GM23248 (cell line): ENCODE results near the gene CDH4. TPM values are rescaled to one million over a fixed set of nuclear protein-coding genes. Genes with fewer than 3 reads are reported as not detected.

ENCODE experiments used
- DNase-seq: peaks from one replicate; pipeline ENCODE4 v3.0.0-alpha.2; 2015
- H2AFZ ChIP-seq: fragments of 200-600 bp; sonication (generic); 2 replicates; pipeline ENCODE4 v1.6.1; 2016; ENCODE audit warnings: antibody characterized with exemption
- H3F3A ChIP-seq: fragments of 200-600 bp; sonication (generic); 2 replicates; pipeline ENCODE4 v1.6.1; 2016; ENCODE audit warnings: mild to moderate bottlenecking, antibody characterized with exemption, mixed run types; ENCODE audit not compliant: insufficient read depth
- H3K27ac ChIP-seq: fragments of 200-600 bp; sonication (generic); 2 replicates; pipeline ENCODE4 v1.5.1; 2016; ENCODE audit warnings: mild to moderate bottlenecking
- H3K27me3 ChIP-seq: fragments of 200-600 bp; sonication (generic); replicated peaks from 2 replicates; pipeline ENCODE4 v1.6.1; 2016; ENCODE audit warnings: mild to moderate bottlenecking; ENCODE audit not compliant: insufficient read depth
- H3K36me3 ChIP-seq: fragments of 200-600 bp; sonication (generic); 2 replicates; pipeline ENCODE4 v1.6.1; 2016; ENCODE audit warnings: low read depth, mild to moderate bottlenecking
- H3K4me1 ChIP-seq: fragments of 200-600 bp; sonication (generic); 2 replicates; pipeline ENCODE4 v1.6.1; 2016; ENCODE audit warnings: mild to moderate bottlenecking; ENCODE audit not compliant: insufficient read depth
- H3K4me2 ChIP-seq: fragments of 200-600 bp; sonication (generic); one replicate; pipeline ENCODE4 v1.6.1; 2016; ENCODE audit warnings: mild to moderate bottlenecking; ENCODE audit not compliant: unreplicated experiment
- H3K4me3 ChIP-seq: fragments of 200-600 bp; sonication (generic); 2 replicates; pipeline ENCODE4 v1.5.1; 2016; ENCODE audit warnings: mild to moderate bottlenecking
- H3K79me2 ChIP-seq: fragments of 200-600 bp; sonication (generic); 2 replicates; pipeline ENCODE4 v1.6.1; 2016; ENCODE audit warnings: mild to moderate bottlenecking; ENCODE audit not compliant: insufficient read depth
- H3K9ac ChIP-seq: fragments of 200-600 bp; sonication (generic); 2 replicates; pipeline ENCODE4 v1.6.1; 2016; ENCODE audit warnings: mild to moderate bottlenecking
- H3K9me2 ChIP-seq: fragments of 200-600 bp; sonication (generic); 2 replicates; pipeline ENCODE4 v1.6.1; 2016; ENCODE audit warnings: mixed run types, mild to moderate bottlenecking, moderate library complexity; ENCODE audit not compliant: insufficient read depth
- H3K9me3 ChIP-seq: fragments of 200-600 bp; sonication (generic); one replicate; pipeline ENCODE4 v1.6.1; 2017; ENCODE audit warnings: low read depth
- H4K20me1 ChIP-seq: fragments of 200-600 bp; sonication (generic); 2 replicates; pipeline ENCODE4 v1.6.0; 2016; ENCODE audit not compliant: insufficient read depth
- EZH2 ChIP-seq: fragments of 200-600 bp; sonication (generic); IDR thresholded peaks from 2 replicates; pipeline ENCODE4 v1.6.1; 2018; ENCODE audit warnings: antibody characterized with exemption, mild to moderate bottlenecking; ENCODE audit not compliant: insufficient read depth, poor library complexity, severe bottlenecking
- EZH2phosphoT487 ChIP-seq: fragments of 200-600 bp; sonication (generic); IDR thresholded peaks from 2 replicates; pipeline ENCODE4 v1.6.1; 2018; ENCODE audit warnings: antibody characterized with exemption, moderate library complexity, mild to moderate bottlenecking, low read depth; ENCODE audit not compliant: insufficient read depth
- WGBS, 2 experiments: methylation state at CpG; one replicate each; pipeline ENCODE4 v1.1.6; 2015 to 2017; ENCODE audit warnings: low lambda C conversion rate in 2 of 2, low coverage in 1 of 2; ENCODE audit errors: missing lambda C conversion rate in 2 of 2; 5-methylcytosine and 5-hydroxymethylcytosine counted together
- in situ Hi-C: fragments of 300-500 bp; cut with MboI; formaldehyde crosslinking; loops from 2 replicates; pipeline ENCODE4 v1.15.0; 2020
- polyA plus RNA-seq: library from polyadenylated mRNA; unstranded; fragments of >200 nt; fragmentation: Nextera tagmentation; extraction: Ambion mirVana; gene quantifications from 2 replicates; pipeline ENCODE4 v1.2.1, GENCODE V29; 2016
- total RNA-seq: library from RNA; depleted of rRNA; stranded (reverse); fragments of >200 nt; shearing (Covaris generic); gene quantifications from 2 replicates; pipeline ENCODE4 v1.2.3, GENCODE V29; 2014

Gene CDH4
- total and polyA plus RNA-seq, 2 experiments from 2014 or later, result 1.1 to 3.9 TPM

- DNase-seq, result no peak
- Histone ChIP-seq H3K4me3 (no peak overlapping the region), H2AFZ (no peak overlapping the region), H3K27ac (no peak overlapping the region), H3K4me2 (no peak overlapping the region), H3K9me3 (no peaks in the 10 kb centered on the region), H3K9ac (no peak overlapping the region), H3K27me3 (no peaks in the 10 kb centered on the region), H4K20me1 (no peaks in the 10 kb centered on the region), H3F3A (no peaks in the 10 kb centered on the region), H3K79me2 (no peaks in the 10 kb centered on the region), H3K9me2 (no peaks in the 10 kb centered on the region), H3K4me1 (no peaks in the 10 kb centered on the region), H3K36me3 (no peaks in the 10 kb centered on the region)
- TF ChIP-seq EZH2 (no peak), EZH2phosphoT487 (no peak)
- in situ Hi-C loops, result no loop called here
- WGBS, 2 experiments, result 57 to 61% methylated on average over 16 of the region's 16 CpGs
These were observed 485.9 kb downstream of the CDH4 start for GRCh38 chr20:61737812-61738443.

DNA sequence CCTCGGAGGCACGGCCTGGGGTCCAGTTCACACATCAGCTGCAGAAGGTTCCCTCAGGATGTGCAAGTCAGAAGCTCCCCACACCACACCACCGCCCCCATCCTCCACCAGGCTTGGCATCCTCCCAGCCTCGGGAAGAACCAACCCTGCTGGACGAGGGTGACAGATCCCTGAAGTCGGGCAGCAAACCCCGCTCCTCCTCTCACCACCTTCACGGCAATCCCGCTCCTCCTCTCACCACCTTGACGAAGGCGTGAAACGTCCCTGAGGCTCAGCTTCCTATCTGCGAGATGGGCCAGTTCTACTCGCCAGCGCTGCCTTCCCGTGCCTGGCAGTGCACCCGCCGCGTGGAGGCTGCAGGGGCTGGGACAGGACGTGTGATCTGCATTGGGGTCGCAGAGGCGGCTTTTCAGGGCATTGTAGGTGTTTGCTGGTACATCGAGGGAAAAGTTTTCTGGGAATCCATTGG is 486.6 kb downstream of the CDH4 start:
- TF ChIP-seq EZH2, result no peak
- no peak for TF ChIP-seq EZH2phosphoT487
- no peaks in the 10 kb centered on the region for H3K4me1 ChIP-seq

DNA sequence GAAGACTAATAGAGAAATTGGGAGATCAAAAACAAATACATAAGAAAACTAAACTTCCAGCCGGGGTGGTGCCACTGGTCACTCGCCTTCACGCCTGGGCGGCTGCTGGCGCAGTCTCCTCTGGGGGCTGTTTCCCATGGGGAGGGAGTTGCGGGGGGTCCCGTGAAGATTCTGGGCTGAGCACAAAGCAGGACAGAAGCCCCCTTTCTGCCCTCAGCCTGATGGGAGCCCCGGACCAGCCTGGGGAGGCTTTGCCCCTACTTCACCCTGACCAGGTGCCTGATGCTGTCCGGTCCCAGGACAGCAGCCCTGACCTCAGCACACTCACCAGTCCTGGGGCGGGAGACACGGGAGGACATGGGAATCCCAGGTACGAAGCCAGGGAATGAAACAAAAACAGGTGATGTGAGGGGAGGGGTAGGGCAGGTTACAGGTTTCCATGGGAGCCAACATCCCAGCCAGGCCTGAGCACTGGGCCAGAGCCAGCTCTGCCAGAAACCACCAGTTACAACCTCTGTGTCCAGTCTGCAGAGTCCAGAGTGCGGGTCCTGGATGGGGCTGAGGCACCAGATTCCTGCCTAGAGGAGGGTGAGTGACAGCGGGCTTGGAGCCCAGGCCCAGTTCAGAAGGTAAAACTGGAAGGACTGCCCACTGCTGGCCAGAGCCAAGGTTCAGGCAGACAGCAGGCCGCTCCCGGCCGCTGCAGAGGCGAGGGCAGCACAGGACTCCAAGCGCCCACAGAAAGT is 487.2 kb downstream of the CDH4 start:
- Histone ChIP-seq H3K9me2 (no peaks in the 10 kb centered on the region), H3K4me1 (no peaks in the 10 kb centered on the region), H3K9ac (no peak overlapping the region), H3K27ac (no peak overlapping the region), H3K36me3 (no peaks in the 10 kb centered on the region), H2AFZ (no peak overlapping the region), H4K20me1 (no peaks in the 10 kb centered on the region), H3K9me3 (no peaks in the 10 kb centered on the region), H3F3A (no peaks in the 10 kb centered on the region), H3K4me2 (no peak overlapping the region), H3K4me3 (no peak overlapping the region), H3K27me3 (no peaks in the 10 kb centered on the region), H3K79me2 (no peaks in the 10 kb centered on the region)
- in situ Hi-C loops, result no loop called here
- DNase-seq, result no peak
- 71 to 73% methylated on average over 17 to 19 of the region's 19 CpGs for WGBS, 2 experiments
- TF ChIP-seq EZH2phosphoT487, result no peak
- TF ChIP-seq EZH2, result no peak

More for the DNA sequence above, 486.6 kb downstream of the CDH4 start:
- Histone ChIP-seq H2AFZ (no peak overlapping the region), H3K27ac (no peak overlapping the region), H3K79me2 (no peaks in the 10 kb centered on the region), H3K9ac (no peak overlapping the region), H3K9me2 (no peaks in the 10 kb centered on the region), H3K9me3 (no peaks in the 10 kb centered on the region), H3K36me3 (no peaks in the 10 kb centered on the region), H3K27me3 (no peaks in the 10 kb centered on the region), H3K4me2 (no peak overlapping the region), H4K20me1 (no peaks in the 10 kb centered on the region), H3K4me3 (no peak overlapping the region), H3F3A (no peaks in the 10 kb centered on the region)
- DNase-seq, result no peak
- 47 to 52% methylated on average over 21 to 23 of the region's 23 CpGs for WGBS, 2 experiments
- in situ Hi-C loops, result no loop called here

GRCh38 chr20:61739832-61740118 is 487.7 kb downstream of the CDH4 start:
- Histone ChIP-seq H3K79me2 (no peaks in the 10 kb centered on the region), H2AFZ (no peak overlapping the region), H3K9me2 (no peaks in the 10 kb centered on the region), H3K4me3 (no peak overlapping the region), H3K4me2 (no peak overlapping the region), H4K20me1 (no peaks in the 10 kb centered on the region), H3K4me1 (no peaks in the 10 kb centered on the region), H3K27me3 (no peaks in the 10 kb centered on the region), H3K36me3 (no peaks in the 10 kb centered on the region), H3K9ac (no peak overlapping the region), H3F3A (no peaks in the 10 kb centered on the region), H3K9me3 (no peaks in the 10 kb centered on the region), H3K27ac (no peak overlapping the region)
- no peak for DNase-seq
- WGBS, 2 experiments, result 63 to 75% methylated on average over 8 of the region's 8 CpGs
- in situ Hi-C loops, result no loop called here
- TF ChIP-seq EZH2 (no peak), EZH2phosphoT487 (no peak)
